GM12873 (cell line): ENCODE measurements around the gene GNG7.

ENCODE experiments used
- TF ChIP-seq, protein P1 (sequence below): IDR thresholded peaks from 2 replicates; pipeline ENCODE4 v1.5.1; 2012; ENCODE audit warnings: low read depth, mild to moderate bottlenecking, moderate library complexity, low read length, control low read depth; ENCODE audit not compliant: insufficient read depth; ENCODE audit errors: missing control alignments

Gene GNG7

DNA sequence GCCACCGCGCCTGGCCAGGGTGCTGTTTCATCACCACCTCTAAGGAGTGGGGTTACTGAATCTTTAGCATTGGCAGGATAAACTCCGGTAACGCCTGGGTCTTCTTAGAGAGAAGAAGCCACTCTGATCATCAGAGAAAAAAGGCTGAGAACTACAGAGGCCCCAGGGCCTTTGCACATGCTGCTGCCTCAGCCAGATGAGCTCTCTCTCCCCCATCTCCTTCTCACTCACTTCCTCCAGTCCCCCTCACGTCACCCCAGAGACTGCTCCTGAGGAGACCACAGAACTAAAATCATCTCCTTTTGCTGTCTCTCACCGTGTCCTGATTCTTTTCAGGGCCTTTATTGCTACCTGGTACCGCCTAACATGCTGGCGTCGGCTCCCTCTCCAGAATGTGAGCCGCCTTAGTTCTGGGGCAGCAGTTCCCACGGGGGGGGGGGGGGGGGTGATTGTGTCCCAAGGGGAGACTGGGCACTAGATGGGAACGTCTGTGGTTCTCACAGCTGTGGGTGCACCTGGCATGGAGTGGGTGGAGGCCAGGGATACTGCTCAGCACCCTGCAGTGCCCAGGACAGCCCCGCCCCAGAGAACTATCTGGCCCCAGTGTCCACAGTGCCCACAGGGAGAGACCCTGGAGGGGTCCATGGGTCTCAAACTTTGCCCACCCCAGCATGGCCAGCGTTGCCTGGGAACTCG is 23.8 kb upstream of the GNG7 start:
- TF ChIP-seq, protein P1, sequence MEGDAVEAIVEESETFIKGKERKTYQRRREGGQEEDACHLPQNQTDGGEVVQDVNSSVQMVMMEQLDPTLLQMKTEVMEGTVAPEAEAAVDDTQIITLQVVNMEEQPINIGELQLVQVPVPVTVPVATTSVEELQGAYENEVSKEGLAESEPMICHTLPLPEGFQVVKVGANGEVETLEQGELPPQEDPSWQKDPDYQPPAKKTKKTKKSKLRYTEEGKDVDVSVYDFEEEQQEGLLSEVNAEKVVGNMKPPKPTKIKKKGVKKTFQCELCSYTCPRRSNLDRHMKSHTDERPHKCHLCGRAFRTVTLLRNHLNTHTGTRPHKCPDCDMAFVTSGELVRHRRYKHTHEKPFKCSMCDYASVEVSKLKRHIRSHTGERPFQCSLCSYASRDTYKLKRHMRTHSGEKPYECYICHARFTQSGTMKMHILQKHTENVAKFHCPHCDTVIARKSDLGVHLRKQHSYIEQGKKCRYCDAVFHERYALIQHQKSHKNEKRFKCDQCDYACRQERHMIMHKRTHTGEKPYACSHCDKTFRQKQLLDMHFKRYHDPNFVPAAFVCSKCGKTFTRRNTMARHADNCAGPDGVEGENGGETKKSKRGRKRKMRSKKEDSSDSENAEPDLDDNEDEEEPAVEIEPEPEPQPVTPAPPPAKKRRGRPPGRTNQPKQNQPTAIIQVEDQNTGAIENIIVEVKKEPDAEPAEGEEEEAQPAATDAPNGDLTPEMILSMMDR, result no peak

DNA sequence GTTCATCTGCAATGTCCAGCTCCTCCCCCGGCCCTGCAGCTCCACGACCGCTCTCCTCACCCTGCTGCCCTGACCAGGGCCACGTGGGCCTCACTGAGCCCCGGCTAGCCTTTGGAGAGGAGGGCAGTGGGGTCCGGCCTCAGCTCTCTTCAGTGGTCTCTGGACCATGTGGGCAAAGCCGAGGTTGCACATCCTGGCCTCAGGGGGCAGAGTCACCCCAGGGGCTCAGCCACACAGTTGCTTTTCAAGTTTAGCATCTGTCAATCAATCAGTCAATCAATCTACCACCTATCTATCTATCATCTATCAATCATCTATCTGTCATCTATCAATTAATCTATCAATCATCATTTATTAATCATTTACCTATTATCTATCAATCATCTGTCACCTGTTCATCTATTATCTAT is 21.7 kb upstream of the GNG7 start:
- TF ChIP-seq, protein P1, result peak; percentile 42

DNA sequence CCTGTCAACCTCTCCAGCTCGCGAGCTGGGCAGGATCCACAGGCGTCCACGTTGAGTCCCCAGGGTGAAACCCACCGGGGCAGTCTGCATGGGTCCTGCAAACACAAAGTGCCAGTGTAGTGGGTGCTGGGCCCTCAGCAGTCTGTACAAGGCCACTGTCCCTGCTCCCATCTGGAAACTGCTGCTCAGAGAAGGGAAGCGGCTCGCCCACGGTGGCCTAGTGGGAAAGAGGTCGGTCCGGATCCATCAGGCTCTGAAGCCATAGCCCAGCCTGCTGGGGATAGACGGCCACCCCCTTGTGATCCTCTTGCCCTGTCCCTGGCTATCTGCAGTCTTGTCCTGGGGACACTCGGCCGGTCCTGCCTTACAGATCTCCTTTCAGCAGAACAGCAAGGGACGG is 21.3 kb upstream of the GNG7 start:
- TF ChIP-seq, protein P1, result no peak

DNA sequence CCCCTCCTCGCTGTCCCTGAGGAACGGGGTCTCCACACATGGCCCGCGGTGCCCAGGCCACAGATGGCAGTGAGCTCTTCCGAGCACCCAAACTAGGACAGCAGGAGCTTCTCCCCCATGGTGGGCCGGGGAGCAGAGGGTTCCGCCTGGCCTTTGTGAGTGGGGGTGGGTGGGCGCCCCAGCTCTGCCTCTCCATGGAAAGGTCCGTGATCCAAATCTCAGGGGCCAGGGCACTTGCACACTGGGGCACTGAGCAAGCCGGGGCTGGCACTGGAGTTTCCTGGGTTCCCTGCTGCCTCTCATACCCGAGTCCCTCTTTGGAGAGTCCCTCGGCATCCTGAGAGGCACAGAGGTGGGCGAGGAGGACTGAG is 20.8 kb upstream of the GNG7 start:
- TF ChIP-seq, protein P1, result no peak

DNA sequence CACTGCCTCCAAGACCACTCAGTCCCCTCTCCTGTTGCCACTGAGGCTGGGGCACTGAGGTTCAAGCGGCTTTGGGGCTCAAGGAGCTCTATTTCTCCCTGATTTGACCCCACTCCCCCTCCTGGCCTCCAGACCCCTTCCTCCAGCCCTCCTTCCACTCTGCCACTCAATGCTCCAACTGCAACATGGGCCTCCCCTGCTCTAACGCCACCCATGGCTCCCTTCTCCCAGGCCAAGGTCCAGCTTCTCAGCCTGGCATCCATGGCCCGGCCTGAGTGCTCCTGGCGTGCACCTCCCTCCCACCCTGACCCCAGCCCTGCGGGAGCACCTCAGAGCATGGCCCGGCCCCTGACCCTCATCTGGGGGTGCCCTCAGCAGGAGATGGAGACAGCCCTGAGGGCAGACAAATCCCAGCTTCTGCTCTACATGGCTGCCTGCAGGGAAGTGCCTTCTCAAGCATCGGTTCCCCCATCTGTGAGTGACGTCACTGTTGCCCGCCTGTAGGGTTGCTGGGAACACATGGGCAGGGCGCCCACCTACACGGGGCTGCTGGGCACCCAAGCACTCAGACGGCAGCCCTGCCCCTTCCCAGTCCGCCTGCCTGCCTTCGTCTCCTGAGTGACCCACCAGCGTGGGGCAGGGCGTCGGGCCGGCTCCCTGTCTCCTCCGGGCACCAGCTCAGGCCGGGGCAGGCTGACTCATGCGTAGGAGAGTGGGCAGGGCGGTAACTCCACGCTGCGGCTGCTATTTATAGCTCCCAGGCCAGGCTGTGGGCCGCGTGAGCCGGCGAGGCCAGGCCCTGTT is 20.2 kb upstream of the GNG7 start:
- TF ChIP-seq, protein P1, result no peak

DNA sequence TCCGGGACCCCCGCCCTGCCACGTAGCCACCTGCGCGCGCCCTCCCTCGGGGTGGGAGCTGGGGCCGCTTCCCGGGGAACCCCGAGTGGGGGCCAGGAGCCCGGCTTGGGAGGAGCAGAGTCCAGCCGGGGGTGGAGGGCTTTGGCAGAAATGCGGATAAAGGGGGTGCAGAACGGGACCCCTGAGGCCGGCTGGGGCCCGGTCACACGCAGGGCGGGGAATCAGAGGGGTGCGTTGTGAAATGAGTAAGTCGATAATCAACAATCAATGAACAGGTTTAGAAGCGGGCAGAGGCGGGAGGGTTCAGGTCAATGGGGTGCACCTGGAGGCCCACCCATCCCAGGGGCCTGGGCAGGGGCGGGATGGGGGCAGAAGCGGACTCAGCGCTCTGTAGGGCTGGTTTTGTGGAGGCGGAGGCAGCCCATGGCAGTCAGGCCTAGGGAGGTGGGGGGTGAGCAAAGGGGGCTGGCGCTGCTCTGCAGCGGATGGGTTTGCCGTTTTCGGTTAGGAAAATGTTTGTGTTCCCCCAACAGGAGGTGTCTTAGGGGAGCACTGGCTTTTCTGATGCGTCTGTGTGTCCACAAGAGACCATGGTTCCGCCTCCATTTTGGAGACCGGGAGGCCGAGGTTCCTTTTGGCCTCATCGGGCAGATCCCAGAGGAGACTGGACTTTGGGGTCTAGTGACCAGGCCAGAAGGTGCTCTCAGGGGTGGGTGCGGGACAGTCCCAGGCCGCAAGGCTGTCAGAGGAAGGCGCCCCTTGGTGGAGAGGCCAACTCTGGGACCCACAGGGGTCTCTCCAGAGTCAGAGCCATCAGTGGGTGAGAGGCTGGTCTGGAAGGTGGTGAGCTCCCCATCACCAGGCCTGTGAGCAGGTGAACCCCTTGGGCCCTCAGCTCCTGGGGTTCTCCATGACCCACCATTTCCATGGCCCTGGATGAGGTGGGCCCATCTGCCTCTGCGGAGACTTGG is 19.4 kb upstream of the GNG7 start:
- TF ChIP-seq, protein P1, result no peak
